Hepatocyte (in vitro differentiated cells): Measurements from ENCODE around the gene WASHC4.

Source experiments
- EZH2 ChIP-seq: fragments of 200-600 bp; sonication (generic); IDR thresholded peaks from 2 replicates; pipeline ENCODE4 v1.6.1; 2016; ENCODE audit warnings: antibody characterized with exemption, mild to moderate bottlenecking, borderline replicate concordance
- EZH2phosphoT487 ChIP-seq: fragments of 200-600 bp; sonication (generic); IDR thresholded peaks from one replicate; pipeline ENCODE4 v1.6.1; 2018; ENCODE audit warnings: antibody characterized with exemption, mild to moderate bottlenecking, low read depth, moderate library complexity; ENCODE audit not compliant: unreplicated experiment, severe bottlenecking
- TF ChIP-seq, protein P1 (sequence below): fragments of 200-600 bp; sonication (generic); IDR thresholded peaks from 2 replicates; pipeline ENCODE4 v1.5.1; 2016; ENCODE audit warnings: antibody characterized with exemption, mild to moderate bottlenecking; ENCODE audit not compliant: poor library complexity

- TF ChIP-seq, protein P1, sequence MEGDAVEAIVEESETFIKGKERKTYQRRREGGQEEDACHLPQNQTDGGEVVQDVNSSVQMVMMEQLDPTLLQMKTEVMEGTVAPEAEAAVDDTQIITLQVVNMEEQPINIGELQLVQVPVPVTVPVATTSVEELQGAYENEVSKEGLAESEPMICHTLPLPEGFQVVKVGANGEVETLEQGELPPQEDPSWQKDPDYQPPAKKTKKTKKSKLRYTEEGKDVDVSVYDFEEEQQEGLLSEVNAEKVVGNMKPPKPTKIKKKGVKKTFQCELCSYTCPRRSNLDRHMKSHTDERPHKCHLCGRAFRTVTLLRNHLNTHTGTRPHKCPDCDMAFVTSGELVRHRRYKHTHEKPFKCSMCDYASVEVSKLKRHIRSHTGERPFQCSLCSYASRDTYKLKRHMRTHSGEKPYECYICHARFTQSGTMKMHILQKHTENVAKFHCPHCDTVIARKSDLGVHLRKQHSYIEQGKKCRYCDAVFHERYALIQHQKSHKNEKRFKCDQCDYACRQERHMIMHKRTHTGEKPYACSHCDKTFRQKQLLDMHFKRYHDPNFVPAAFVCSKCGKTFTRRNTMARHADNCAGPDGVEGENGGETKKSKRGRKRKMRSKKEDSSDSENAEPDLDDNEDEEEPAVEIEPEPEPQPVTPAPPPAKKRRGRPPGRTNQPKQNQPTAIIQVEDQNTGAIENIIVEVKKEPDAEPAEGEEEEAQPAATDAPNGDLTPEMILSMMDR: no peak
- TF ChIP-seq EZH2 (no peak), EZH2phosphoT487 (no peak)
Observed at GRCh38 chr12:105076098-105076497, 31.4 kb upstream of the WASHC4 start.
